ENCODE measurements around the gene CFAP251. TPM values are rescaled to one million over a fixed set of nuclear protein-coding genes. Genes with fewer than 3 reads are reported as not detected.

CFAP251 gene
- total RNA-seq, 1 donor from 2014 or later, result 1.2 TPM

DNA sequence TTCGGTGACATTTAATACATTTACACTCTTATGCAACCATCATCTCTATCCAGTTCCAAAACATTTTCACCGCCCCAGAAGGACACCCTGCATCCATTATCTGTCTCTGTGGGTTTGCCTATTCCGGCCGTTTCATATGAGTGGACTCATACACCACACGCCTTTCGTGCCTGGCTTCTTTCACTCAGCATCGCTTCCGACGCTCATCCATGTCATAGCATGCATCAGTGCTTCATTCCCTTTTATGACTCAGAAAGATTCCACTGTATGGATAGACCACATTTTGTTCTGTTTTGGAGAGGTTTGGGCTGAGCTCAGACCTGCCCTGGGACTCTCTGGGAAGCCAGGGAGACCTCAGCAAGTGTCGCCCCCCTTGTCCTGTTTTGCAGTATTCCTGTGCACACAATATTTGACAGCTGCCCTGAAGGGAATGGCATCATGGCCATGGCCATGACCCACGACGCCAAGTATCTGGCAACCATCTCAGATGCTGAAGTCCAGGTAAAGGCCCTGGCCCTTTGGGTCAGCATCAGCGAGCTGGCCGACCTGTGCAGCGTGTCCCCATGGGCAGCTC lies 23.8 kb downstream of the CFAP251 start:
- ATAC-seq (ENCODE audit: low read depth), result no peak
- Mint-ChIP-seq H3K9me3 (no peaks in the 10 kb centered on the region), H3K27me3 (no peaks in the 10 kb centered on the region), H3K36me3 (ENCODE audit: low read depth) (no peaks in the 10 kb centered on the region), H3K4me1 (peaks cover 6% of the 10 kb centered on the region), H3K27ac (no peak overlapping the region), H3K4me3 (no peak overlapping the region)
- CTCF ChIA-PET, result interaction anchor here (1.4 kb wide), 1 partner anchor 24 kb away, joined by 4 read pairs; the partner anchor contains the start of gene CFAP251
- DNase-seq, result no peak
- TF ChIP-seq, protein P1, sequence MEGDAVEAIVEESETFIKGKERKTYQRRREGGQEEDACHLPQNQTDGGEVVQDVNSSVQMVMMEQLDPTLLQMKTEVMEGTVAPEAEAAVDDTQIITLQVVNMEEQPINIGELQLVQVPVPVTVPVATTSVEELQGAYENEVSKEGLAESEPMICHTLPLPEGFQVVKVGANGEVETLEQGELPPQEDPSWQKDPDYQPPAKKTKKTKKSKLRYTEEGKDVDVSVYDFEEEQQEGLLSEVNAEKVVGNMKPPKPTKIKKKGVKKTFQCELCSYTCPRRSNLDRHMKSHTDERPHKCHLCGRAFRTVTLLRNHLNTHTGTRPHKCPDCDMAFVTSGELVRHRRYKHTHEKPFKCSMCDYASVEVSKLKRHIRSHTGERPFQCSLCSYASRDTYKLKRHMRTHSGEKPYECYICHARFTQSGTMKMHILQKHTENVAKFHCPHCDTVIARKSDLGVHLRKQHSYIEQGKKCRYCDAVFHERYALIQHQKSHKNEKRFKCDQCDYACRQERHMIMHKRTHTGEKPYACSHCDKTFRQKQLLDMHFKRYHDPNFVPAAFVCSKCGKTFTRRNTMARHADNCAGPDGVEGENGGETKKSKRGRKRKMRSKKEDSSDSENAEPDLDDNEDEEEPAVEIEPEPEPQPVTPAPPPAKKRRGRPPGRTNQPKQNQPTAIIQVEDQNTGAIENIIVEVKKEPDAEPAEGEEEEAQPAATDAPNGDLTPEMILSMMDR (IDR thresholded peaks at IDR 0.05), result no peak
- intact Hi-C loops (cut with micrococcal nuclease), result no loop called here
- POLR2A ChIA-PET, result no interaction called here

GRCh38 chr12:121943926-121944325 lies 25.5 kb downstream of the CFAP251 start:
- ChIA-PET POLR2A (interaction anchor here (0.6 kb wide), 1 partner anchor 165 kb away, joined by 3 read pairs; no protein-coding TSS in a partner anchor), CTCF (no interaction called here)
- ATAC-seq (ENCODE audit: low read depth), result no peak
- Mint-ChIP-seq H3K27me3 (no peaks in the 10 kb centered on the region), H3K9me3 (no peaks in the 10 kb centered on the region), H3K4me1 (peaks cover 5% of the 10 kb centered on the region), H3K4me3 (no peak overlapping the region), H3K27ac (no peak overlapping the region), H3K36me3 (ENCODE audit: low read depth) (no peaks in the 10 kb centered on the region)
- no peak for DNase-seq
- intact Hi-C loops (cut with micrococcal nuclease), result no loop called here
- TF ChIP-seq, protein P1 (IDR thresholded peaks at IDR 0.05), result no peak

- H3K9me3 Mint-ChIP-seq, result no peaks in the 10 kb centered on the region
- ATAC-seq (ENCODE audit: low read depth) (no peak), DNase-seq (no peak)
- ChIA-PET CTCF (no interaction called here), POLR2A (interaction anchor here (1.2 kb wide), 1 partner anchor 21 kb away, joined by 3 read pairs; no protein-coding TSS in a partner anchor)
- TF ChIP-seq, protein P1 (IDR thresholded peaks at IDR 0.05), result no peak
- no peak overlapping the region for H3K27ac Mint-ChIP-seq
- H3K4me1 Mint-ChIP-seq, result no peaks in the 10 kb centered on the region
- peaks cover 2% of the 10 kb centered on the region for H3K27me3 Mint-ChIP-seq
- intact Hi-C loops (cut with micrococcal nuclease), result no loop called here
- no peaks in the 10 kb centered on the region for H3K36me3 Mint-ChIP-seq (ENCODE audit: low read depth)
- H3K4me3 Mint-ChIP-seq, result no peak overlapping the region
These were observed 28.1 kb downstream of the CFAP251 start for GRCh38 chr12:121946313-121947025.

DNA sequence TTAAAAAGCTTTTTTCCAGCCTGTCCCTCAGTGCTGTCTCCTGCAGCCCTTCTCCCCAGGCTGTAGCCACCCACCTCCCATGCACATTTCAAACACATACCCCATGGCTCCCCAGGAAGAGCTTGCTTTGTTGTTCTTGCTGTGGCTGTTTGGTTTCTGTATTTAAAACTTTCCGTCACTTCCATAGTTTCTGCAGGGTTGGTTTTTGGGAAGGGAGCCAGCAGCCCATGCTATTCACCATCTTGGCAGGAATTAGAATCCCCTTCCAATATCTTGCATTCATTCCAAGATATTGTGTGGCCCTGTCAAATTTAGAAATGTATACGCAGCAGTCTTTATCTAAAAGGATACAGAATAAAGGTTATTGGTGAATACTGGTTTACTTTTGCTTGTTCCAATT lies 29.6 kb downstream of the CFAP251 start:
- Mint-ChIP-seq H3K36me3 (ENCODE audit: low read depth) (no peaks in the 10 kb centered on the region), H3K4me3 (no peak overlapping the region), H3K9me3 (no peaks in the 10 kb centered on the region), H3K4me1 (no peaks in the 10 kb centered on the region), H3K27me3 (peaks cover 2% of the 10 kb centered on the region), H3K27ac (no peak overlapping the region)
- POLR2A ChIA-PET, result no interaction called here
- TF ChIP-seq, protein P1 (IDR thresholded peaks at IDR 0.05), result no peak
- intact Hi-C loops (cut with micrococcal nuclease), result no loop called here
- DNase-seq (no peak), ATAC-seq (ENCODE audit: low read depth) (no peak)
- CTCF ChIA-PET, result interaction anchor here (0.5 kb wide), 1 partner anchor 90 kb away, joined by 3 read pairs; no protein-coding TSS in a partner anchor

GRCh38 chr12:121949648-121950397 lies 31.4 kb downstream of the CFAP251 start:
- TF ChIP-seq, protein P1 (IDR thresholded peaks at IDR 0.05), result no peak
- Mint-ChIP-seq H3K27me3 (peaks cover 2% of the 10 kb centered on the region), H3K4me1 (peaks cover 2% of the 10 kb centered on the region), H3K27ac (no peak overlapping the region), H3K36me3 (ENCODE audit: low read depth) (no peaks in the 10 kb centered on the region), H3K9me3 (no peaks in the 10 kb centered on the region), H3K4me3 (no peak overlapping the region)
- ChIA-PET POLR2A (interaction anchor here (0.6 kb wide), 1 partner anchor 28 kb away, joined by 8 read pairs; no protein-coding TSS in a partner anchor), CTCF (no interaction called here)
- ATAC-seq (ENCODE audit: low read depth) (no peak), DNase-seq (no peak)
- intact Hi-C loops (cut with micrococcal nuclease), result no loop called here

Measured in activated B cell treated with CpG ODN at 0.5 μM for 24 hours (primary cell).